ENCODE measurements around the gene EHMT2.

Gene EHMT2

DNA sequence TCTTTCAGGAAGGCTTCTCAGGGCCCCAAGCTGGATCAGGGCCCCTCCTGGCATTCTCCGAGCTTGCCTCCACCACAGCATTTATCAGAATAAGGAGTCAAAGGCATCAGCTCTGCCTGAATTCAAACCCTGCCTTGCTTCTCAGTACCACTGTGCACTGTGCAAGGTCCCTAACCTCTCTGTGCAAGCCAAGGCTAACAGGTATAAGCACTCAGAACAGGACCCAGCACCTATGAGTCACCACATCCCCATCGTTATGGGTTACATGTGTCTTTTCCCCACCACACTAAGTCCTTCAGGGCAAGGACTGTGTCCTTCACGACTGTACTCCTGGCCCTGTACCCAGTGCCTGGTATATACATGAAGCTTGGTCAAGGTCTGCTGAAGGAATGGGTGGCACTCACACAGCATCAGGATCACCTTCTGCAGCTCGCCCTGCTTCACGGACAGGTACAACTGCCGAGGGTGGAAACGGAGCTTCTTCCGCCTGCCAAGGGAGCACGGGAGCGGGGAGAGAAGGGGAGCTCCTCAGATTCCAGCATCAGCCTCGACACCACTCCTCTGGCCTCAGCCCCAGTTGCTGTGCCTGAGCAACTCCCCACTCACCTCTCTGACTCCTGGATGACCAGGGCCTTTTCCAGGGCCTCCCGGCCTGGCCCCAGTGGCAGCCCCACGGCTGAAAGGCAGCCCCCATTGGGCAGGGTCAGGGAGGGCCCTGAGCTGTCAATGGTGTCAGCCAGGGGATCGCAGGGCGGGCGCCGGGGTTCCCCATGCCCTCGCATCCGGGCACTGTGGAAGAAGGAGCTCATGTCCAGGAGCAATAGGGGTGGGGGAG lies 10.1 kb downstream of the EHMT2 start:
- Histone ChIP-seq H3K36me3 (ENCODE audit: control insufficient read depth in 2 of 2, insufficient read depth in 1 of 2, low read length in 2 of 2) (peaks cover 49 to 89% of the 10 kb centered on the region in 2 experiments), H3K4me1 (ENCODE audit: control insufficient read depth, insufficient read depth, low read length) (no peaks in the 10 kb centered on the region), H3K27ac (ENCODE audit: extremely low read depth, low read depth, low read length) (no peak overlapping the region), H3K4me3 (ENCODE audit: low read depth, low read length) (no peak overlapping the region), H3K9me3 (ENCODE audit: control insufficient read depth, insufficient read depth, low read depth, low read length) (no peaks in the 10 kb centered on the region)
- TF ChIP-seq ZNF48 (tag by site-specific recombination; IDR thresholded peaks at IDR 0.05) (no peak), ZNF157 (tag by site-specific recombination; IDR thresholded peaks at IDR 0.05) (no peak), TCF7L2 (IDR thresholded peaks at IDR 0.05; ENCODE audit: borderline replicate concordance, low read depth, low read length) (no peak), ZFP3 (tag by site-specific recombination; IDR thresholded peaks at IDR 0.05; ENCODE audit: low read depth) (no peak), ZNF239 (tag by site-specific recombination; IDR thresholded peaks at IDR 0.05) (no peak), HOXD13 (CRISPR knock-in tag; IDR thresholded peaks at IDR 0.05; ENCODE audit: borderline replicate concordance) (no peak), ZNF214 (tag by site-specific recombination; IDR thresholded peaks at IDR 0.05; ENCODE audit: borderline replicate concordance) (no peak), HOXA7 (CRISPR knock-in tag; IDR thresholded peaks at IDR 0.05; ENCODE audit: borderline replicate concordance) (no peak), SCRT2 (tag by site-specific recombination; IDR thresholded peaks at IDR 0.05) (no peak), ZNF2 (tag by site-specific recombination; IDR thresholded peaks at IDR 0.05) (no peak)
- ChIA-PET POLR2A (interaction anchor here (0.5 to 2.6 kb wide), 6 partner anchors 11 to 73 kb away, joined by 3 to 13 read pairs (median 4); partner anchors contain the start of genes HSPA1B and NEU1), CTCF (interaction anchor here (0.6 to 4.6 kb wide), 11 partner anchors 9 to 853 kb away, joined by 3 to 53 read pairs (median 4); partner anchors contain the start of genes LY6G5C and NEU1)

DNA sequence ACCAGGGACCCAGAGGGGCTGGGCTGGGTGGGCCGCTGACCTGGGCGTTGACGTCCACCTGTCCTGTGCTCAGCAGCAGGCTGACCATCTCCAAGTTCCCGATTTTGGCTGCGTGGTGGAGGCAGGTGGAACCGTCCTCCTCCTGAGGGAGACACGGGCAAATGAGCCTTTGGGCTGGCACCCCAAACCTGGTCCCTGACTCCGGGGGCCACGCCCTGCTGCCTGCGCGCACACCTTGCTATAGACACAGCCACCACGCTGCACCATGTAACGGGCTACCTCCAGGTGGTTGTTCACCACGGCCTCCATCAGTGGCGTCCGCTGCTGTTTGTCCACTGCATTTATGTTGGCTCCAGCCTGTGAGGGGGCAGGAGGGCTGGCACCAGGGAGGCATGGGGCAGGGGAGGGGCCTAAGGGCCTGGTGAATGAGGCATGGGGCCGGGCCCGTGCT lies 10.9 kb downstream of the EHMT2 start:
- Histone ChIP-seq H3K4me1 (ENCODE audit: control insufficient read depth, insufficient read depth, low read length) (no peaks in the 10 kb centered on the region), H3K4me3 (ENCODE audit: low read depth, low read length) (no peak overlapping the region), H3K27ac (ENCODE audit: extremely low read depth, low read depth, low read length) (no peak overlapping the region), H3K36me3 (ENCODE audit: control insufficient read depth in 2 of 2, insufficient read depth in 1 of 2, low read length in 2 of 2) (peaks cover 49 to 86% of the 10 kb centered on the region in 2 experiments), H3K9me3 (ENCODE audit: control insufficient read depth, insufficient read depth, low read depth, low read length) (no peaks in the 10 kb centered on the region)
- TF ChIP-seq ZSCAN16 (tag by site-specific recombination; IDR thresholded peaks at IDR 0.05) (no peak), ZNF112 (tag by site-specific recombination; IDR thresholded peaks at IDR 0.05) (no peak), ZNF530 (tag by site-specific recombination; IDR thresholded peaks at IDR 0.05; ENCODE audit: low read depth) (no peak), ZNF747 (tag by site-specific recombination; IDR thresholded peaks at IDR 0.05) (no peak), TCF7L2 (IDR thresholded peaks at IDR 0.05; ENCODE audit: borderline replicate concordance, low read depth, low read length) (no peak), ZNF510 (tag by site-specific recombination; IDR thresholded peaks at IDR 0.05; ENCODE audit: insufficient replicate concordance) (no peak), ZNF335 (tag by site-specific recombination; conservative IDR thresholded peaks at IDR 0.05) (no peak), ZNF521 (tag by site-specific recombination; IDR thresholded peaks at IDR 0.05) (no peak), PRDM1 (tag by site-specific recombination; IDR thresholded peaks at IDR 0.05) (no peak), ZNF302 (tag by site-specific recombination; IDR thresholded peaks at IDR 0.05; ENCODE audit: low read depth) (no peak), ZNF654 (tag by site-specific recombination; IDR thresholded peaks at IDR 0.05; ENCODE audit: low read depth) (no peak), ZNF670 (tag by site-specific recombination; IDR thresholded peaks at IDR 0.05; ENCODE audit: low read depth) (no peak), ZNF311 (tag by site-specific recombination; IDR thresholded peaks at IDR 0.05; ENCODE audit: borderline replicate concordance) (no peak), KLF1 (tag by site-specific recombination; IDR thresholded peaks at IDR 0.05) (no peak), ZNF239 (tag by site-specific recombination; IDR thresholded peaks at IDR 0.05) (no peak), ZNF138 (tag by site-specific recombination; IDR thresholded peaks at IDR 0.05; ENCODE audit: borderline replicate concordance) (no peak), ZNF214 (tag by site-specific recombination; IDR thresholded peaks at IDR 0.05; ENCODE audit: borderline replicate concordance) (no peak), EGR2 (tag by site-specific recombination; IDR thresholded peaks at IDR 0.05; ENCODE audit: low read depth) (no peak)
- ChIA-PET CTCF (interaction anchor here (1.0 kb wide), 1 partner anchor 205 kb away, joined by 8 read pairs; the partner anchor contains the start of gene LY6G5C), POLR2A (interaction anchor here (0.5 to 2.6 kb wide), 4 partner anchors 12 to 72 kb away, joined by 3 to 13 read pairs (median 4); partner anchors contain the start of gene NEU1)
